GM21529 (cell line): Measurements from ENCODE around the gene SLC24A1.

ENCODE experiments used
- ATAC-seq: cut with Tn5 transposase; IDR thresholded peaks from one replicate; pipeline ENCODE4 v1.9.1; 2021; ENCODE audit not compliant: unreplicated experiment

The SLC24A1 gene

DNA sequence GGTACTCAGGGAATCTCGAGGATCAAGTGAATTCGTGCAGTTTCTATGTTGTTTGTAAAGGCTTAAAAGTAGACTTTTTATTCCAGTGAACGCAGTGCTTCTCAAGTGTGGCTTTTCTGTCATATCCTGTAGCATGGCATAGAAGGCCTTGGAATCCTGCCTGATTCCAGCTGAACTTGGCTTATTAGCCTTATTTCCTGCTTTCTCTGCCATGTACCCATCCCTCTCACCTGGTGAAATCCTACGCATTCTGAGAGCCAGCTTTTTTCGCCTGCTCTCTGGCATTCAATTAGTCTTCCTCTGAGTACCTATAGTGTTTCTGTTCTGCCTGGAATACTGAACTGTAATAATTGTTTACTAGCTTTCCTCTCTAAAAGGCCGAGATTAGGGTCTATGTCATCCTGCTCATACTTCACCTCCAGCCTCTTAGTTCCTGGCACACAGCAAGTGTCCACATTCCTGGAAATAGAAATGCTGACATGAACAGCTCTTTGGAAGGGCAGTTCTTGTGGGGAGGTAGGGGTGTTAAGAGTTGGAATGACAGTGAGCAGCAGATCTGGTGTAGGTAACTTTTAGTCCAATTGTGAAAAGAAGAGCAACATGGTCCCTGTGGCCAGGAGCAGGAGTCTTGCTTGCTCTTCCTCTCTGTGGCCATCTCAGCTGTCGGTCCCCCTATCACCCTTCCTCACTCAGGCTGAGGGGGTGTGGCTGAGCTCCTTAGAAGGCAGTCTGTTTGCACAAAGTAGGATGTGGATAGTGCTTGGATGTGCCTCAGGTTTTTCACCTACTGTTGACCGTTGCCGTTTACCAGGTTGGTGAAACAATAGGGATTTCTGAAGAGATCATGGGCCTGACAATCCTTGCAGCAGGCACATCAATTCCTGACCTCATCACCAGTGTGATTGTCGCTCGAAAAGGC is 30.4 kb downstream of the SLC24A1 start:
- ATAC-seq: no peak

DNA sequence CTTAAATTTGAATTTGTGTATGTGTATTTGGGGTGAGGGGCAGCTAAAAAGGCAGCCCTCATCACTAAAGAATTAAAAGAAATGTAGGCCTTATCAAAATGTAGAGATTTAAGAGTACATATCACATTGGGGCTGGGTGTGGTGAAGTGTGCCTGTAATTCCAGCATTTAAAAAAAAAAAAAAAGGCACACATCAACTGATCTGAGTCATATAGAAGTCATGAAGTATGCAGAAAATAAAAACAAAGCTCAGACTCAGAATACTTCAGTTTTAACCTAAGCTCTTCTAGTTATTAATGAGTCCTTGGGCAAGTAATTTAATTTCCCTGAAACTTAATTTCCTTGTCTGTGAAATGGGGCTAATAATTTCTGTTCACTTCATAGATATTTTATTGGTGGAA is 31.6 kb downstream of the SLC24A1 start:
- no peak for ATAC-seq

DNA sequence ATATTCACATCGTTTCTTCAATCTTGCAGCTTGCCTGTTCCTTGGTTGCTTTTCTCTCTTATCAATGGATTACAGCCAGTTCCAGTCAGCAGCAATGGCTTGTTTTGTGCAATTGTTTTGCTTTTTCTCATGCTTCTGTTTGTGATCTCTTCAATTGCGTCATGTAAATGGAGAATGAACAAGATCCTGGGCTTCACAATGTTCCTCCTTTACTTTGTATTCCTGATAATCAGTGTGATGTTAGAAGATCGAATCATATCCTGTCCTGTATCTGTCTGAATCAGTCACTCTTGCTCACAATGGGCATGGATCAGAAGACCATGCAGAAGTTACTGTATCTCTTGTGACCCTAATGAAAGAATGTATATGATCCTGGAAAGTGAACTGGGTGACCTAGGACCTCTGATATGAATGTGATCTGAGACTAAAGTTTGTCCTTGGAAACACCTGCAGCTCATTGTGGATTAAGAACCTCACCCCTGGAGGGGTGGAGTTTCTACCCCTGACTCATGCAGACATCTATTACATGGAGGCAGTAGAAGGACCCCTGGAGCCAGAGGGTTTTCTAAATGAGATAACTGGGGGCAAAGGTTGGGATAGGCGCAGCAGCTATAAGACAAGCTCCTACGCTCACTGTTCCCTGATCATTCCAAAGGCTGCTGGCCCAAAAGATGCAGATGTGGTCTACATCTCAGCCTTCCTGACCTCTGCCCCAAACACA is 32.2 kb downstream of the SLC24A1 start:
- no peak for ATAC-seq

DNA sequence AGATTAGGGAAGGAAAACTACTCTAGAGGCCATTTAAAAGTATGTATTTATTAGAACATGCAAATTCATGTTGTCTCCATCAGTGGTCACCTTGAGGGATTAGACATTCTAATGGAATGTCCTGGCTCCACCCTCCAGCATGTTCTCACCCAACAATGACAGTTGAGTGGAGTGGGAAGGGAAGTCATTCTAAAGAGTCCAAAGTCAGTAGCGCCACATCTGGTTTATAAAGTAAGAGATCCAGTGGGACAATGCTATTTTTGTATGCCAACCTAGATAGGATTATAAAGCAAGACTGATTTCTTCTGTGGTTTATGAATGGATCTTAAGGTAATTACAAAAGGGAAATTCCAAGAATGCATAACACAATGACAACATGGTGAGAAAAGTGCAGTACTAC is 33.3 kb downstream of the SLC24A1 start:
- ATAC-seq: no peak

DNA sequence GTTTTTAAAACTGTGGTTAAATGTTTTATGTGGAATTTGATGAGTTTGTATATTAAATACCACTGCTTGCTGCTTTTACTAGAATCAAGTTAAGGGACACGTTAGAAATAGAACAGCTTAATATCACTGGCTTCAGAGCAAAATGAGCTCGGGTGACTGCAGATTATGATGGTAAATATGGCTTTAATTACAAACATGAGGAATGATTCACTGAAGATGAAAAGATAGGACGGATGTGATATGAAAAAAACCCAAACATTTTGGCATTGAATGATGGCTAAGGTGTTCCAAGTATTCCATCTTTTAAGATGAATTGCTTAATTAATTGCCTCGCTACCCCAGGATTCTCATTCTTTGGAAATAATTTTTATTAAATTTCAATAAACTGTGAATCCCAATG is 33.7 kb downstream of the SLC24A1 start:
- ATAC-seq: no peak

DNA sequence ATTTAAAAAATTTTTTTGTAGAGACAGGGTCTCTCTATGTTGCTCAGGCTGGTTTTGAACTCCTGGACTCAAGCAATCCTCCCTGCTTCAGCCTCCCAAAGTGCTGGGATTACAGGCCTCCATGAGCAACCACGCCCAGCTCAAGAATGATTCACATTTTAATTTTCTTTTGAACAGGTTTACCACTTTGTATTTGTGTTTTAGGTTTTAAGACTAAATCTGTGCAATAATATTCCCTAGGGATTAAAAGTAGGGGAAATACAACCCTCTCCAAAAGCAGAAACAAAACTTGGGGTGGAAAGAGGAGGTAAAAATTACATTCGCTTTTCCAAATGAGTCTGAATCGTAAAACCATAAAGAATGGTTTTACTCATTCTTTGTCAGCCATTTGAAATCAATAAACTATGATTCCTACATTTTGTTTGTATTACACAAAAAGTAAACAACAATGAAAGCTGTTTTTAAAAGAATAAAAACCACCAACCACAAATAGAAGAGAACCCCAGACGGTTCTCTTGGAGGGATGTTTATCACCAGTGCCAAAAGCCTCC is 37.8 kb downstream of the SLC24A1 start:
- ATAC-seq: no peak

DNA sequence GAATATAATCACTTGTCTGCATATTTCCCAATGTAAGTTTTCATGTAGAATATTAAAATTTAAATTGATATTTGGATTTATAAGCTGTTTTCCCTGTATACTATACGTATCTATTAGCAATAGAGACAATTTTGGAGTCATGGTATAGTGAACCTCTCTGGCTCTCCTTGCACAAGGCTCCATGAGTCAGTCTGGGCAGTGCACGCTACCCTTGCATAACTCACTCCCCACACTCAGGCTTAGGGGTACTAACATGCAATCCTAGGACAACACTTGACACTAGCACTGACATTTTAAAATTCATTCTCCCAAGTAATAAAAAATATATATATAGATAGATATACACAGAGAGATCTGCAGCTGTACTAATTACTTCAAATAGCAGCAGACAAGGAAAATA is 39.2 kb downstream of the SLC24A1 start:
- ATAC-seq: no peak

DNA sequence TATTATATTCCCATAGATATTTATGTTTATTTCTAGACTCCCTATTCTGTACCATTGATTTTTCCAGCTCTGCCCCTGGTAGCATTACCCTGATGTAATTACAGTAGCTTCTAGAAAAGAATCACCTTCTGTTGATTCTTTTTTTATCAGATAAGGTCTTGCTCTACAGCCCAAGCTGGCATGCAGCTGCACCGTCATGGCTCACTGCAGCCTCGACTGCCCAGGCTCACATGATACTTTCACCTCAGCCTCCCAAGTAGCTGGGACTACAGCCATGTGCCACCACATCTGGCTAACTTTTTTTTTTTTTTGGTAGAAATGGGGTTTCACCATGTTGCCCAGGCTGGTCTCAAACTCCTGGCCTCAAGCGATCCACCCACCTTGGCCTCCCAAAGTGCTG is 41.8 kb downstream of the SLC24A1 start:
- peak; percentile 42 for ATAC-seq

DNA sequence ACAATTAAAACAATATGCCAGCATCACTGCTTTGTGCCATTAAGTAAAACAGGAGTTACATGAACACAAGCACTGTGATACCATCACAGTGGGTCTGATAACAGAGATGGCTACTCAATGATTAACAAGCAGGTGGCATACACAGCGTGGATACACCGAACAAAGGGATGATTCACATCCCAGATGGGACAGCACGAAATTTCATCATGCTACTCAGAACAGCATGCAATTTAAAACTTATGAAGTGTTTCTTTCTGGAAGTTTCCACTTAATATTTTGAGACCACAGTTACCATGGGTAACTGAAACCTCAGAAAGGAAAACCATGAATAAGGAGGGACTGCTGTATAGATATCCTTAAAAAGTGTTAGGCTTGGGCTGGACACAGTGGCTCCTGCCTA is 44.5 kb downstream of the SLC24A1 start:
- no peak for ATAC-seq

DNA sequence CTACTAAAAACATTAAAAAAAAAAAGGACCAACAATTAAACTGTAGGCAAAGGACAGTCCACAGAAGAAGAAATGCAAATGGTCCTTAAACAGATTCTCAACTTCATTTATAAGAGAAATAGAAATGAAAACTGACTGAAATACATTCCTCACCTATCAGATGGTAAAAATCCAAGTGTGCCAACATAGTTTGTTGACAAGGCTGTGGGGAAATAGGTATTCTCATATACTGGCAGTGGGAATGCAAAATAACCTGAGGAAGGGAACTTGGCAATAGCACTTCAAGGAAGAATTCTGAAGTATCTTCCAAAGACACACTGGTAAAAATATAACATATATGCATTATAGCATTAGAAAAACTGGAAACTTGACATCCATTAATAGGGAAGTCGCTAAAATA is 53.8 kb downstream of the SLC24A1 start:
- ATAC-seq: no peak

DNA sequence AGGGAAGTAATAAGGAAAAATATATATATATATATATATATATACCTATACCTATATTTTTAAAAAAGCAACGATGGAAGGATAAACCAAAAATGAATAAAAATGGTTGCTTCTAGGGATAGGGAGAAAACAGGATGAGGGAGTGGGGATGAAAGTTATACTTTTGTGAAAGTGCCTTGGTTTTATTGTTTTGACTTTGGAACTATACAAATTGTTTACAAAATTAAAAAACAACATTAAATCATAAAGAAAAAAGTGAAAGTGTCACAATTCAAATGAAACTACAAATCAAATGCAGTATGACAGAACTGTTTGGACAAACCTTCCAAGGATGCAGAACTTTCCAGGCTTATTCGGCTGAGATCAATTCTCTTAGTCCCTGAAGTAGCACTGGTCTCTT is 54.4 kb downstream of the SLC24A1 start:
- no peak for ATAC-seq

DNA sequence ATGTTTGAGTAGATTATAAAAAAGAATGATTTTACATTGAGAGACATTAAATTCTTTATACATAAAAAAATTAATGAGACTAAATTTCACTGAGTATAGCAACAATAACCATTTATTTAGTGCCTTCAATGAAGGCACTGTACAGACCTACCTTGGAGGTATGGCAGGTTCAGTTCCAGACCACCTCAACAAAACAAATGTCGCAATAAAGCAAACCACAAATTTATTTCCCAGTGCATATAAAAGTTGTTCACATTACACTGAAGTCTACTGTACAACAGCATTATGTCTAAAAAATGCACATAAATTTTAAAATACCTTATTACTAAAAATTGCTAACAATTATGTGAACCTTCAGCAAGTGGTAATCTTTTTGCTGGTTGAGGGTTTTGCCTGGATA is 58.8 kb downstream of the SLC24A1 start:
- ATAC-seq: no peak

DNA sequence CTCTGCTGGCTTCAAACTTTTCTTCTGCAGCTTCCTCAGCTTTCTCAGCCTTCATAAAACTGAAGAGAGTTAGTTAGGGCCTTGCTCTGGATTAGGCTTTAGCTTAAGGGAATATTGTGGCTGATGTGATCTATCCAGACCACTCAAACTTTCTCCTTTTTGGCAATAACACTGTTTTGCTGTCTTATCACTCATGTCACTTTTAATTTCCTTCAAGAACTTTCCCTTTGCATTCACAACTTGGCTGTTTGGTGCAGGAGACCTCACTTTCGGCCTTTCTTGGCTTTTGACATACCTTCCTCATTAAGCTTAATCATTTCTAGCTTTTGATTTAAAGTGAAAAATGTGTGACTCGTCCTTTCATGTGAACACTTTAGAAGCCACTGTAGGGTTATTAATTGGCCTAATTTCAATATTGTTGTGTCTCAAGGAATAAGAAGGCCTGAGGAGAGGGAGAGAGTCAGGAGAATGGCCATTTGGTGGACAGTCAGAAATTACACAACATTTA is 60.7 kb downstream of the SLC24A1 start:
- ATAC-seq: no peak

DNA sequence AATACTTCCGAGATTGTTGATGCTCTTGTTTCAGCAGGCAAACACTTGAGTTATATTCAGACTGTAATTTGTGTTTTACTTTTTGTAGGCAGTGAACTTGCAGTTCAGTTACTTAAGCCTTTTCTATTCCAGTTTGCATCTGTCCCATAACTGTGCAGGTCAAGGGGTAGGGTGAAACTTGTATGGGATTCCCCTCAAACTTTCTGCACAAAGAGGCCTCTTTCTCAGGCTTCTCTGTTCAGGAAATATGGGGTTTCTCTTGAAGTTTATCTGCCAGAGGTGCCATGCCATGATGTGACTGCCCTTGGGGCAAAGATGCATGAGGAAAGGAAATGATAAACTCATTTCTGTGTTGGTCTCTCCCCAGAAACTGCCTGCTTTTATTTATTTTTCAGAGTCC is 66.7 kb downstream of the SLC24A1 start:
- ATAC-seq: no peak

DNA sequence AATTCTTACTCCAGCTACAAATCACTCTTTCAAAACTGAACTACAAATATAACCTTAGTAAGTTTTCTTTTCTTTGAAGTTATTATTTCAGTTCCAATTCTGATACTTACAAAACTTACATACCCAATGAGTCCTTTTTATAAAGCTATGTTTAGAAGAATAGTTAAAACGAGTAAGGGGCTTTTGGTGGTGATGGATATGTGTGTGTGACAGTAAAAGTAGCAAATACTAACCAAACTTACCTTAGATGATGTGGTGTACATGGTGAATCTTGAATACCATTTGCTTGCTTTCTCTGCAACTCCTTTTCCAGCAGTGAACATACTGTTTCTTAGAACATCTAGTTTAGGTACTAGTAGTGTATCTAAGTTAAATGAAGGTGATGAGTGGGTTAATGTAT is 68.4 kb downstream of the SLC24A1 start:
- no peak for ATAC-seq

DNA sequence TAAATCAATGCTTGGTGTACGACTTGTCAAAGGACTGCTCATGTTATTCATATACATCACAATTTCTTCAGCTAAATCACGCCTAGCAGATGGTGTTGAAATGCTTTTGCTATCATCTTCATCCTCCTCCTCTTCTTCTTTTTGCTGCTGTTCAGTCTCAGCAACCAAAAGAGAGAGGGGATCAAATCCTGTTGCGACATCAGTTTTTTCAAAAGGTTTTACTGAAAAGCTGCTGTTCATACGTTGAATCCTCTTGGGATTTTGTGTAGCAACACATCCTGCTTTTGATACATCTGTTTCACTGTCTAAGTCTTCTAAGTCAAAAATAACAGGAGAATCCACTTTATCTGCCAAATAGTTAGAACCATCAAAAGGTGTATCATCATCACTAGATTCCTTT is 69.0 kb downstream of the SLC24A1 start:
- ATAC-seq: no peak

DNA sequence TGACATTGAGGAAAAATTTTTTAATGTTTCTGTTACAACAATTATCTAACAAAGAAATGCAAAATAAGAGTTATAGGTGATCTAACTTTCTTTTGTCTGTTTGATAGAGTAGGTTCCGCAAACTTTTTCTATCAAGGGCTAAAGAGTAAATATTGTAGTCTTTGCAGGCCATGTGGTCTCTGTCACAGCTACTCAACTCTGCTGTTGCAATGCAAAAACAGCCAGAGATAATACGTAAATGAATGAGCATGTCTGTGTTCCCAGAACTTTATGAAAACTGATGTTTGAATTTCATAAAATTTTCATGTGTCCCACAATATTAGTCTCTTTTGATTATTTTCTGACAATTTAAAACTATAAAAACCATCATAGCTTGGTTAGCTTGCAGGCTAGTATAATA is 73.3 kb downstream of the SLC24A1 start:
- no peak for ATAC-seq
